LNCaP clone FGC (cell line): ENCODE data around the gene NDUFS8.

ENCODE experiments used
- DNase-seq: peaks from one replicate; pipeline ENCODE4 v3.0.0-alpha.2; 2011; ENCODE audit warnings: low read depth
- H3K4me3 ChIP-seq: 2 replicates; pipeline ENCODE4 v1.5.1; 2011; ENCODE audit warnings: mild to moderate bottlenecking, low read depth, low read length, control low read depth
- TF ChIP-seq, protein P1 (sequence below): IDR thresholded peaks from 2 replicates; pipeline ENCODE4 v1.5.1; 2012; ENCODE audit warnings: mild to moderate bottlenecking; ENCODE audit not compliant: control insufficient read depth, insufficient read depth; ENCODE audit errors: extremely low read depth

NDUFS8 gene

DNA sequence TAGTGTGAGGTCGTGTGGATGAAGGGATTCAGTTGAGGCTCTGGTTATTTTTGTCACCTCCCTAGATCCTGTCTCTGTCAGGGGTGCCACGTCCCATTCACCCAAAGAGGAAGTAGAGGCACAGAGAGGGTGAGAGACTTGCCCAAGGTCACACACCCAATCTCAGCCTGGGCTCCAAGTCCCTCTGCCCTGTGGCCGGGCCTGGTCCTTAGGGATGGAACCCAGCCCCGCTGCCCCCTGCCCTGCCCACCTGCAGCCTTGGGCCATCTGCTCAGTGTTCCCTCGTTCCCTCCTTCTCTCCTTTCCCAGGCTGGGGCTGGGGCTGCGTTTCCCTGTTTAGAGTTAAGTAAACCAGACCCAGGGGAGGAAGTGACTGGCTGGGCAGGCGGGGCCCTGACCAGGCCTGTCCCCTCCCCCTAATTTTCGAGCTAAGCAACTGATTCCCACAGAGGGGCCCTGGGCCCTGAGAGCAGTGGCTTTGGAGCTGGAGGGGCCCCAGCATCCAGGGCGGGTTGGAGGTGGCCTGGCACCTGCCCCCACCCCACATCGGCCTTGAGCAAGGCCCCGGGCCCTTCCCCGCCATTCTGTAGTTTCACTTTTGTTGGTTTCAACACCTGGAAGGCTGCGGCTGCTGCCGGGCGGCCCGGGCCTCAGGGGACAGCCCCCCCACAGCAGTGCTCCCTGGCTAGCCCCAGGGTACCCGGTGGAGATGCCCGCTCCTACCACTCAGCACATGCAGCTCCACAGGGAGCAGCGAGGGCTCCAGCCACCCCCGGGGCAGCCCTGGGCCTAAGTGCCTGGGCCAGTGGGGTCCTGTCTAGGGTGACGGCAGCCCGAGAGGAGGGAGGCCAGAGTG is 9.8 kb downstream of the NDUFS8 start:
- no peak for DNase-seq
- TF ChIP-seq, protein P1, sequence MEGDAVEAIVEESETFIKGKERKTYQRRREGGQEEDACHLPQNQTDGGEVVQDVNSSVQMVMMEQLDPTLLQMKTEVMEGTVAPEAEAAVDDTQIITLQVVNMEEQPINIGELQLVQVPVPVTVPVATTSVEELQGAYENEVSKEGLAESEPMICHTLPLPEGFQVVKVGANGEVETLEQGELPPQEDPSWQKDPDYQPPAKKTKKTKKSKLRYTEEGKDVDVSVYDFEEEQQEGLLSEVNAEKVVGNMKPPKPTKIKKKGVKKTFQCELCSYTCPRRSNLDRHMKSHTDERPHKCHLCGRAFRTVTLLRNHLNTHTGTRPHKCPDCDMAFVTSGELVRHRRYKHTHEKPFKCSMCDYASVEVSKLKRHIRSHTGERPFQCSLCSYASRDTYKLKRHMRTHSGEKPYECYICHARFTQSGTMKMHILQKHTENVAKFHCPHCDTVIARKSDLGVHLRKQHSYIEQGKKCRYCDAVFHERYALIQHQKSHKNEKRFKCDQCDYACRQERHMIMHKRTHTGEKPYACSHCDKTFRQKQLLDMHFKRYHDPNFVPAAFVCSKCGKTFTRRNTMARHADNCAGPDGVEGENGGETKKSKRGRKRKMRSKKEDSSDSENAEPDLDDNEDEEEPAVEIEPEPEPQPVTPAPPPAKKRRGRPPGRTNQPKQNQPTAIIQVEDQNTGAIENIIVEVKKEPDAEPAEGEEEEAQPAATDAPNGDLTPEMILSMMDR: no peak
- no peak overlapping the region for H3K4me3 ChIP-seq

DNA sequence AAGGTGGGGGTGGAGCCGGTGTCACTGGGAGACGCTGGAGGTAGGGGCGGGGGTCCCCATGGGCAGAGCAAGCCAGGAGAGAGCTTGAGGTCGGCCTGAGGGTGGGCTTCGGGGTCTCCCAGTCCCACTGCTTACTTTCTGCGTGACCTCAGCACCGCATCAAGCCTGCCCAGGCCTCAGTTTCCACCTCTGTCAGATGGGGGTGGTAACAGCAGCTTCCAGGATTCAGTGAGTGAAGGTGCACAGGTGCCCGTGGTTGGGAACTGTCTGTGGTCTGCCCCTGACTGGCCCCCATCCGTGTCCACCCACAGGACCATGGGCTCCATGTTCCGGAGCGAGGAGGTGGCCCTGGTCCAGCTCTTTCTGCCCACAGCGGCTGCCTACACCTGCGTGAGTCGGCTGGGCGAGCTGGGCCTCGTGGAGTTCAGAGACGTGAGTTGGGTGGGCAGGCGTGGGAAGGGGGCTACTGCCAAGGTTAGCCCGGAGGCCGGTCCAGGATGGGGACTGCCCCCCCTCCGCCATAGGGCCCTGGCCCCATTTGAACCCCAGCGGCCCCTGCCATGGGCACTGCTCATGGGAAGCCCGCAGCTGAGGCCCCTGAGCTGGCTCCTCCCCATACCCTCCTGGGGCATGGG is 10.6 kb downstream of the NDUFS8 start:
- no peak overlapping the region for H3K4me3 ChIP-seq
- DNase-seq: no peak
- TF ChIP-seq, protein P1: no peak

DNA sequence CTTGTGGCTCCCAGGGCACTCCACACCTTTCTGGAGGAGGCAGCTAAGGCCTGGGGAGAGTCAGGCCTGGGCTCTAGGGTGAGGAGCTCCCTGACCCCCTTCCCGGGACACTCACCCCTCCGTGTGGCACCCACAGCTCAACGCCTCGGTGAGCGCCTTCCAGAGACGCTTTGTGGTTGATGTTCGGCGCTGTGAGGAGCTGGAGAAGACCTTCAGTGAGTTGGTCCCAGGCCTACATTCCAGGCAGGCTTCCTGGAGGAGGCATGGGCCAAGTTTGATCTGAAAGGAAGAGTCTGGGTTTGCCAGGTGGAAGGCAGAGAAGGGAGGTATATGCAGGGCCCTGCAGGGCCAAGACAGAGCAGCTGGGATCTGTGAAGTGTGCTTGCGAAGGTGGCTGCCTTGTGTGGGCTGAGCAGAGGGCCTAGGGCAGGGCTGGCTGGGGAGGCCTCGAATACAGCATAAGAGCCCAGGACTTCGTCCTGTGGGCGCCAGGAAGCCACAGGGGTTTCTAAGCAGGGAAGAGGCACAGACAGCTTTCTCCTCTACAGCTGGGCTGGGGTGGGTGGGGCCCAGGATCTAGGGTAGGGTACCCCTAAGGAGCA is 11.2 kb downstream of the NDUFS8 start:
- no peak for DNase-seq
- TF ChIP-seq, protein P1: no peak
- H3K4me3 ChIP-seq: no peak overlapping the region

DNA sequence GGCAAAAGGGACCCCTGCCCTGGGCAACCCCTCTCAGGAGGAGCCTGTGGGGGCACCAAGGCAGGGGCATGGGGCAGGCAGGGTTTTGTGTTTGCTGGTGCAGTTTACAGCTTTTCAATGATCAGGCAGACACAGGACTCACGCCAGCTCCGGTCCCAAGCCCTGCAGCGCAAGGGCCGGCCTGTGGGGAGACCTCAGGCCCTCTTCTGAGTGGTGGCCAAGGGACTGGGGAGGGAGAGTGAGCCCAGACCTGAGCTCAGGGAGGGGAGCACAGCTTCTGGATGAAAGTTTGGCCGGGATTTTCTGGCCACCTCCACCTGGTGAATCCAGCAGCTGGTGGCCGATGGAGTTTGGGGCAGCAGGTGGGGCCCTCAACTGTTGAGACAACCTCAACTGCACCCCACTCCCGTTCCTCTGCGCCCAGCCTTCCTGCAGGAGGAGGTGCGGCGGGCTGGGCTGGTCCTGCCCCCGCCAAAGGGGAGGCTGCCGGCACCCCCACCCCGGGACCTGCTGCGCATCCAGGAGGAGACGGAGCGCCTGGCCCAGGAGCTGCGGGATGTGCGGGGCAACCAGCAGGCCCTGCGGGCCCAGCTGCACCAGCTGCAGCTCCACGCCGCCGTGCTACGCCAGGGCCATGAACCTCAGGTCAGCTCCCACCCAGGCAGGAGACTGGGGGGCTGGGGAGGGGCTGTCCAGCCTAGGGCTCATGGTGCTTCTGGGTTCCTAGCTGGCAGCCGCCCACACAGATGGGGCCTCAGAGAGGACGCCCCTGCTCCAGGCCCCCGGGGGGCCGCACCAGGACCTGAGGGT is 11.9 kb downstream of the NDUFS8 start:
- TF ChIP-seq, protein P1: no peak
- H3K4me3 ChIP-seq: no peak overlapping the region
- no peak for DNase-seq

DNA sequence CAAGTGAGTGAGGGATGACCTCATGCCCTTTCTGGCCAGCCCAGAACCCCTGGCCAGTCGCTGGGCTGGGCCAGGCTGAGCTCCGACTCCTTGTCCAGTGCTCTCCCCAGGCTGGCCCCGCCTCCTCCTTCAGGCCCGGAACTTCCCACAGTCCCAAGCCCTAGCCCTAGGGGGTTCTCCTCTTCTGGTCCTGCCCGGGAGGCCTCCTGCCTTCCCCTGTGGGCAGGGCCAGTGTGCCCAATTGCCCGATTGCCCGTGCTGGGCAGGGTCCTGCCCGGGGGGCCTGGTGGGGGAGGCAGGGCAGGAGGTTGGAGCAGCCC is 12.5 kb downstream of the NDUFS8 start:
- H3K4me3 ChIP-seq: no peak overlapping the region
- TF ChIP-seq, protein P1: no peak
- no peak for DNase-seq

DNA sequence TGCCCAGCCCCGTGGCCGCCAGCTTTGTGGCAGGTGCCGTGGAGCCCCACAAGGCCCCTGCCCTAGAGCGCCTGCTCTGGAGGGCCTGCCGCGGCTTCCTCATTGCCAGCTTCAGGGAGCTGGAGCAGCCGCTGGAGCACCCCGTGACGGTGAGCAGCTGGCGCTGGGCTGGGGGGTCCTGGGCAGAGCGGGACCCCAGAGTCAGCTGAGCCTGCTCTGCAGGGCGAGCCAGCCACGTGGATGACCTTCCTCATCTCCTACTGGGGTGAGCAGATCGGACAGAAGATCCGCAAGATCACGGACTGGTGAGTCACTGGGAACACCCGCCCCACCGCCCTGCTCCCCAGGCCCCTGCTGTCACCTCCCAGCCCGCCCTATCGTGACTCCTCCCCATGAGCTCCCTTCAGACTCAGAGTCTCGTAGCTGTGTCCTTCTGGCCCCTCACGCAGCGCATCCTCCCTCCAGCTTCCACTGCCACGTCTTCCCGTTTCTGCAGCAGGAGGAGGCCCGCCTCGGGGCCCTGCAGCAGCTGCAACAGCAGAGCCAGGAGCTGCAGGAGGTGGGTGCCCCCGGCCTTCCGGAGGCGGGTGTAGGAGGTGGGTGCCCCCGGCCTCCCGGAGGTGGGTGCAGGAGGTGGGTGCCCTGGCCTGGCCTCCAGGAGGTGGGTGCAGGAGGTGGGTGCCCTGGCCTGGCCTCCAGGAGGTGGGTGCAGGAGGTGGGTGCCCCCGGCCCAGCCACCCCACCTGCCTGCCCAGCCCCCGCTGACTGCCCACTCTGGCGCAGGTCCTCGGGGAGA is 13.1 kb downstream of the NDUFS8 start:
- H3K4me3 ChIP-seq: no peak overlapping the region
- TF ChIP-seq, protein P1: no peak
- DNase-seq: no peak
